ENCODE measurements around the gene CAMTA1. TPM values are rescaled to one million over a fixed set of nuclear protein-coding genes. Genes with fewer than 3 reads are reported as not detected.

CAMTA1 gene
- total RNA-seq, 2 experiments from 2014 or later, result 43.9 to 73.3 TPM

DNA sequence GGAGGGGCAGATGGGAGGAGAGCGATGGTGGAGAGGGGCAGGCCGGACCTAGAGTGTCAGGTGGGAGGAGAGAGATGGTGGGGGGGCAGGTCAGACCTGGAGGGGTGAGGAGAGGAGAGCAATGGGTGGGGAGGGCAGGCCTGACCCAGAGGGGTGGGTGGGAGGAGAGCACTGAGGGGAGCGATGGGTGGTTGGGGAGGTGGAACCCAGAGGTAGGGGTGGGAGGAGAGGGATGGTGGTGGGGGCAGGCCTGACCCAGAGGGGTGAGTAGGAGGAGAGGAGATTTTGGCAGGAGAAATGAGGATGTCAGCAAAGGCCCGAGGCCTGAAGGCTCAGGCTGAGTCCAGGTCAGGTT lies 828.6 kb downstream of the CAMTA1 start:
- intact Hi-C loops (cut with micrococcal nuclease; ENCODE audit: unreplicated experiment), result no loop called here
- H3K4me2 ChIP-seq (ENCODE audit: low read length), result no peak overlapping the region

DNA sequence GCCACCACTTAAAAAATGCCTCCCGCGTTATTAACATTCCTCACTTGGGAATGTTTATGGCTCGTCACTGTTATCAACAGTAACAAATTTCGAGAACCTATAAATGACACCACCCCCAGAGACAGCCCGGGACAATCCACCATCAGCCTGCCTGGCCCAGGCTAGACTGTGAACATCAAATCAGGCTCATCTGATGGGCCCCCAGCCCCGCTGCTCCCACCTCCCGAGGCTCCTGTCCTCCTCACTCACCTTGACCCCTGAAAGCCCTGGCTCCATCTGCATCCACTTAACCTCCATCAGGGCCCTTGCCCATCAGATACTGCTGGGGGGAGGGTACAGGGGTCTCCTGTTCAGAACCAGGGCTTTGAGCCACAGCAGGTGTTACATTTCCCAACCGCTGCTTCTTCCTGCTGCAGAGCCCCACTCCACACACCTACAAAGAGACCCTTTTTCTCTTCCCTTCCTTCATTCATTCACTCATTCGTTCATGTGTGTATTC lies 829.4 kb downstream of the CAMTA1 start:
- no peaks in the 10 kb centered on the region for H4K20me1 ChIP-seq (ENCODE audit: insufficient read depth, low read length)
- ChIA-PET CTCF (ENCODE audit: unreplicated experiment) (no interaction called here), POLR2A (no interaction called here)
- H3K9me3 ChIP-seq (ENCODE audit: low read length), result no peaks in the 10 kb centered on the region
- intact Hi-C loops (cut with micrococcal nuclease; ENCODE audit: unreplicated experiment), result no loop called here
- no peak overlapping the region for H3K4me2 ChIP-seq (ENCODE audit: low read length)
- H3K79me2 ChIP-seq (ENCODE audit: insufficient read depth, low read depth, low read length), result no peaks in the 10 kb centered on the region
- H3K4me3 ChIP-seq (ENCODE audit: low read depth, low read length, poor library complexity, severe bottlenecking), result no peak overlapping the region
- TF ChIP-seq, protein P1, sequence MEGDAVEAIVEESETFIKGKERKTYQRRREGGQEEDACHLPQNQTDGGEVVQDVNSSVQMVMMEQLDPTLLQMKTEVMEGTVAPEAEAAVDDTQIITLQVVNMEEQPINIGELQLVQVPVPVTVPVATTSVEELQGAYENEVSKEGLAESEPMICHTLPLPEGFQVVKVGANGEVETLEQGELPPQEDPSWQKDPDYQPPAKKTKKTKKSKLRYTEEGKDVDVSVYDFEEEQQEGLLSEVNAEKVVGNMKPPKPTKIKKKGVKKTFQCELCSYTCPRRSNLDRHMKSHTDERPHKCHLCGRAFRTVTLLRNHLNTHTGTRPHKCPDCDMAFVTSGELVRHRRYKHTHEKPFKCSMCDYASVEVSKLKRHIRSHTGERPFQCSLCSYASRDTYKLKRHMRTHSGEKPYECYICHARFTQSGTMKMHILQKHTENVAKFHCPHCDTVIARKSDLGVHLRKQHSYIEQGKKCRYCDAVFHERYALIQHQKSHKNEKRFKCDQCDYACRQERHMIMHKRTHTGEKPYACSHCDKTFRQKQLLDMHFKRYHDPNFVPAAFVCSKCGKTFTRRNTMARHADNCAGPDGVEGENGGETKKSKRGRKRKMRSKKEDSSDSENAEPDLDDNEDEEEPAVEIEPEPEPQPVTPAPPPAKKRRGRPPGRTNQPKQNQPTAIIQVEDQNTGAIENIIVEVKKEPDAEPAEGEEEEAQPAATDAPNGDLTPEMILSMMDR (conservative IDR thresholded peaks at IDR 0.05; ENCODE audit: low read length), result no peak
- TF ChIP-seq EZH2phosphoT487 (IDR thresholded peaks at IDR 0.05; ENCODE audit: borderline replicate concordance, low read depth, low read length), result no peak
- DNase-seq (ENCODE audit: low spot score), result no peak
- H3K9me2 ChIP-seq (ENCODE audit: insufficient read depth, low read length), result no peaks in the 10 kb centered on the region
- no peaks in the 10 kb centered on the region for H3K4me1 ChIP-seq (ENCODE audit: insufficient read depth, low read length, poor library complexity, severe bottlenecking)
- H3K36me3 ChIP-seq (ENCODE audit: insufficient read depth, low read length), result no peaks in the 10 kb centered on the region
- BruUV-seq (replicated peaks), result no TSS peak
- H2AFZ ChIP-seq (ENCODE audit: low read length), result no peak overlapping the region
- H3K27ac ChIP-seq (ENCODE audit: low read depth, low read length, poor library complexity, severe bottlenecking), result no peak overlapping the region

More for the DNA sequence above, 828.6 kb downstream of the CAMTA1 start:
- TF ChIP-seq, protein P1 (conservative IDR thresholded peaks at IDR 0.05; ENCODE audit: low read length), result no peak
- TF ChIP-seq EZH2phosphoT487 (IDR thresholded peaks at IDR 0.05; ENCODE audit: borderline replicate concordance, low read depth, low read length), result no peak
- no peaks in the 10 kb centered on the region for H3K36me3 ChIP-seq (ENCODE audit: insufficient read depth, low read length)
- ChIA-PET POLR2A (no interaction called here), CTCF (ENCODE audit: unreplicated experiment) (no interaction called here)
- H2AFZ ChIP-seq (ENCODE audit: low read length), result no peak overlapping the region
- no peak overlapping the region for H3K27ac ChIP-seq (ENCODE audit: low read depth, low read length, poor library complexity, severe bottlenecking)
- H3K9me3 ChIP-seq (ENCODE audit: low read length), result no peaks in the 10 kb centered on the region
- no peaks in the 10 kb centered on the region for H3K9me2 ChIP-seq (ENCODE audit: insufficient read depth, low read length)
- DNase-seq (ENCODE audit: low spot score), result no peak
- H3K4me1 ChIP-seq (ENCODE audit: insufficient read depth, low read length, poor library complexity, severe bottlenecking), result no peaks in the 10 kb centered on the region
- BruUV-seq (replicated peaks), result no TSS peak
- no peak overlapping the region for H3K4me3 ChIP-seq (ENCODE audit: low read depth, low read length, poor library complexity, severe bottlenecking)
- H3K79me2 ChIP-seq (ENCODE audit: insufficient read depth, low read depth, low read length), result no peaks in the 10 kb centered on the region
- no peaks in the 10 kb centered on the region for H4K20me1 ChIP-seq (ENCODE audit: insufficient read depth, low read length)

DNA sequence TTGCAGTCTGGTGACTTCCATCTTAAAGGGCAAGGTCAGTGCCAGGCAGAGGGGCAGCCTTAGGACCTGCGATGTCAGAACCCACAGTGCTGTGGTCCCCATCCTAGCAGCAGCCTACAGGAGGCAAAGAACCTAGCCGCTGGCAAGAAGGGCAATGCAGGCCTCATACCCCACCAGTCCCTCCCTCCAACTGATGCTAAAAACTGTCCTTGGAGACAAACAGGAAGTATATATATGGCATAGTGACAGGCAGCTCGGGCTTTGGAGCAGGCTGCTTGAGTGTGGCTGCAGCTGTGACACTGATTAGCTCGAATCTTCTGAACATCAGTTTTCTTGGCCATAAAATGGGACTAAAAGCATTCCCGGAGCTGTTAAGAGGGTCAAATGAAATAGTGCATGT lies 829.9 kb downstream of the CAMTA1 start:
- Histone ChIP-seq H2AFZ (ENCODE audit: low read length) (no peak overlapping the region), H3K4me2 (ENCODE audit: low read length) (no peak overlapping the region), H3K27ac (ENCODE audit: low read depth, low read length, poor library complexity, severe bottlenecking) (no peak overlapping the region), H3K9me2 (ENCODE audit: insufficient read depth, low read length) (no peaks in the 10 kb centered on the region), H4K20me1 (ENCODE audit: insufficient read depth, low read length) (no peaks in the 10 kb centered on the region), H3K36me3 (ENCODE audit: insufficient read depth, low read length) (no peaks in the 10 kb centered on the region), H3K79me2 (ENCODE audit: insufficient read depth, low read depth, low read length) (no peaks in the 10 kb centered on the region), H3K4me3 (ENCODE audit: low read depth, low read length, poor library complexity, severe bottlenecking) (no peak overlapping the region), H3K4me1 (ENCODE audit: insufficient read depth, low read length, poor library complexity, severe bottlenecking) (no peaks in the 10 kb centered on the region), H3K9me3 (ENCODE audit: low read length) (no peaks in the 10 kb centered on the region)
- BruUV-seq (replicated peaks), result no TSS peak
- intact Hi-C loops (cut with micrococcal nuclease; ENCODE audit: unreplicated experiment), result no loop called here
- TF ChIP-seq EZH2phosphoT487 (IDR thresholded peaks at IDR 0.05; ENCODE audit: borderline replicate concordance, low read depth, low read length), result no peak
- TF ChIP-seq, protein P1 (conservative IDR thresholded peaks at IDR 0.05; ENCODE audit: low read length), result no peak
- ChIA-PET CTCF (ENCODE audit: unreplicated experiment) (no interaction called here), POLR2A (interaction anchor here (0.6 kb wide), 1 partner anchor 23 kb away, joined by 3 read pairs; no protein-coding TSS in a partner anchor)
- no peak for DNase-seq (ENCODE audit: low spot score)
